ENCODE data around the gene UBE2J1. TPM values are rescaled to one million over a fixed set of nuclear protein-coding genes. Genes with fewer than 3 reads are reported as not detected.

The UBE2J1 gene
- total RNA-seq, 1 donor from 2014 or later: 38.1 TPM

DNA sequence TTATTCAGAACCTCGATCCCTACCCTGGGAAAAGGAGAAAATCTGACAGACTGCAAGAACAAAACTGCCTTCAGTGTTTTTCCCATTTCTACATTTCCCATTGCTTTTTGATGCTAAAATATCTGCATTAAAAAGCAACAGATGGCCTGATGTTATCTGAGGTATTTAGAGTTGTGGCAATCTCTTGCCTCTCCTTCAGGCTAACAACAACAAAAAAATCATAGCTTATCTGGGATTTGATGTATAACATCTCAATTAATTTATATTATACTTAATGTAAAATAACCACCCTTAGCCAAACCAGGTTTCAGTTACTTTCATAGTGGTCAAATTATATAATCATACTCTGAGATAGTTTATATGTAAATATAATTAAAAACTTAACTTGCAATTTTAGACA, 21.6 kb downstream of the UBE2J1 start:
- peaks cover 50% of the 10 kb centered on the region for H3K36me3 Mint-ChIP-seq (ENCODE audit: low read depth)
- no peak overlapping the region for H3K4me3 Mint-ChIP-seq
- no peak overlapping the region for H3K27ac Mint-ChIP-seq
- peaks cover 13% of the 10 kb centered on the region for H3K4me1 Mint-ChIP-seq (ENCODE audit: low read depth)
- no peaks in the 10 kb centered on the region for H3K9me3 Mint-ChIP-seq
- intact Hi-C loops (cut with micrococcal nuclease): no loop called here
- no peaks in the 10 kb centered on the region for H3K27me3 Mint-ChIP-seq (ENCODE audit: insufficient read depth)
- no peak for DNase-seq (ENCODE audit: low spot score)

DNA sequence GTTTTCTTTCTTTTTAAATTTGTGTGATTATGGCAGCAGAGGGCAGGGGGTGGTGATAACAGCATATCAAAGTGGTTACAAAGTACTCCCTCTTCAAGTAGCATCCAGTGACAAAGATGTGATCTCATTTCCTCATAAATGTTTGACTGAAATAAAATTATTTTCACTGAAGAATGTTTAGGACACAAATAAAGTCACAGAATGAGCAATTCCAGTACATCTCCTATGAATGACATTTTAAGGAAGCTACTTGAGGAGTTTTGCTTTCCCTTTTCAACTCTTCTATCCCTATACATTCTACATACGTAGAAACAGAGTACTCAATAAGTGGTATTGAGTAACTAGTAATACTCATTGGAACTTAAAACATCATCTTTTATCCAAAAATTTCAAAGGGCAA, 23.5 kb downstream of the UBE2J1 start:
- intact Hi-C loops (cut with micrococcal nuclease): no loop called here
- no peak overlapping the region for H3K4me3 Mint-ChIP-seq
- no peak overlapping the region for H3K27ac Mint-ChIP-seq
- DNase-seq (ENCODE audit: low spot score): no peak
- H3K27me3 Mint-ChIP-seq (ENCODE audit: insufficient read depth): no peaks in the 10 kb centered on the region
- peaks cover 13% of the 10 kb centered on the region for H3K4me1 Mint-ChIP-seq (ENCODE audit: low read depth)
- no peaks in the 10 kb centered on the region for H3K9me3 Mint-ChIP-seq
- peaks cover 58% of the 10 kb centered on the region for H3K36me3 Mint-ChIP-seq (ENCODE audit: low read depth)

DNA sequence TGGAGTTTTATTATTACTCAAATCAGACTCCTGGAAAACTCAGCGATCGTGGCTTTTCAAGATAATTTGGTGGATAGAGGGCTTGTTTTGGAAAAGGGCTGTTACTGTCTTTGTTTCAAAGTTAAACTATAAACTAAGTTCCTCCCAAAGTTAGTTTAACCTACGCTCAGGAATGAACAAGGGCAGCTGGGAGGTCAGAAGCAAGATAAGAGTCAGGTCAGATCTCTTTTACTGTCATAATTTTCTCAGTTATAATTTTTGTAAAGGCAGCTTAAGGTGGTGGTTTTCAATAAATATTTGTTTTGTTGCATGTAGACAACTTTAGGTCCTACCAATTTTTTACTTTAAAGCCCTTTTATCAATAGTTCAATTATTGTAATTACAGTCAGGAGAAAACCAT, 28.2 kb downstream of the UBE2J1 start:
- intact Hi-C loops (cut with micrococcal nuclease): loop anchor here (5.0 kb wide), 1 partner anchor 42 kb away; no protein-coding TSS in a partner anchor

DNA sequence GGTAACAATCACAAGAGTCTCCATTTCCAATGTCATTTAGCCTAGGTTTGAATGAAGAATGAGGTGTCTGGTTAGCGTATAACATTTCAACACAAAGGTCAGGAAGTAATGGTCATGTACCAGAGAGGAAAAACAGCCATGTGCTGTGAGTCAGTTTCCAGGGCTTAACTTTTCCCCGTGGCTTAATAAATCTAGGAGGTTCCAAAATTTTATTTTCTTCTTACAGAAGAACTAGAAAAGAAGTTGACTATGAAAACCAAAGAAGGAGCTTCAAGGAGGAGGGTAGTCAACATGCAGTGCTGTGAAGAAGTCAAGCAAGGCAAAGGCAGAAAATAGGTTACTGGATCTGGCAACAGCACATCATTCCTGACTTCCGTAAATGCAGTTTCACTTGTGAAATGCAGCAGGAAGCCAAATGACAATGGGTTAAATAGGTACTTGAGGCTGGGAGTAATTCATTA, 29.0 kb downstream of the UBE2J1 start:
- DNase-seq (ENCODE audit: low spot score): no peak
- no peaks in the 10 kb centered on the region for H3K4me1 Mint-ChIP-seq (ENCODE audit: low read depth)
- intact Hi-C loops (cut with micrococcal nuclease): loop anchor here (5.0 kb wide), 1 partner anchor 41 kb away; no protein-coding TSS in a partner anchor
- peaks cover 43% of the 10 kb centered on the region for H3K36me3 Mint-ChIP-seq (ENCODE audit: low read depth)
- no peak overlapping the region for H3K27ac Mint-ChIP-seq
- no peak overlapping the region for H3K4me3 Mint-ChIP-seq
- H3K9me3 Mint-ChIP-seq: no peaks in the 10 kb centered on the region
- no peaks in the 10 kb centered on the region for H3K27me3 Mint-ChIP-seq (ENCODE audit: insufficient read depth)

More for the DNA sequence above, 28.2 kb downstream of the UBE2J1 start:
- no peaks in the 10 kb centered on the region for H3K27me3 Mint-ChIP-seq (ENCODE audit: insufficient read depth)
- no peak for DNase-seq (ENCODE audit: low spot score)
- H3K4me1 Mint-ChIP-seq (ENCODE audit: low read depth): peaks cover 6% of the 10 kb centered on the region
- H3K9me3 Mint-ChIP-seq: no peaks in the 10 kb centered on the region
- H3K27ac Mint-ChIP-seq: no peak overlapping the region
- no peak overlapping the region for H3K4me3 Mint-ChIP-seq
- H3K36me3 Mint-ChIP-seq (ENCODE audit: low read depth): peaks cover 50% of the 10 kb centered on the region

DNA sequence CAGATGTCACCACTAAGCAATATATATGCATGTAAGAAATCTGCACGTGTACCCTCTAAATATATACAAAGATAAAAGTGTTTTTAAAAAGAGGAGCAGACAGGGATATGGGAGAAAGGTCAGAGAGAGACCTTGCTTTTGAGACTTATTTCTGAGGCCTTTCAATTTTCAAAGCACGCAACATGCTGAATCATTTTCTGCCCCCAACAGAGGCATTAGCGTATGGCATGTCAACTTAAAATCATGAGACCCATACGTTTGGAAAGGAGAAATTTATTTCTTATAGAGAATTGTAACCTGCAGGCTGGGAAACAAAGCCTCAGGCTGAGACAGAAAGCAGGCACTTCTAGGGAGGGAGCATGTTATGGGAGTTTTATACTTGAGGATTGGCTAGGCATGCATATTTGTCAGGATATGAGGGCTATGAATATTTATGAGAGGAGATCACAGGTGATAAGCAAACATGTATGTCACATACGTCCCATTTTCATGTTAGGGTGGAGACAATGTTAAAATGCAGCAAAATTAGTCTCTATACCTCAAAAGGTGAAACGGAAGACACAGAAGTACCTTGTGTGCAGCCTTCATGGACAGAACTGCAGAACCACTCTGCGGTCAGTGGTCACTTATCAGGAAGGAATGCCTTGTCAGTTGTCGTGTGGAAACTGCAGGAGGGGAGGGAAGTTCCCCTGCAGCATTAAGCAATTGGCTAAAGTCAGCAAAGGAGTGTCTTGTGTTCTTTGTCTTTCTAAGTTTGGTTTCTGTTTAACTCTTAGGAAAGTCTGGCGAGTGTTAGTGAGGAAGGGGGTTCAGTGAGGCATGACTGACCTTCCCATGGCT, 31.2 kb downstream of the UBE2J1 start:
- Mint-ChIP-seq H3K4me1 (ENCODE audit: low read depth) (no peaks in the 10 kb centered on the region), H3K9me3 (no peaks in the 10 kb centered on the region), H3K4me3 (no peak overlapping the region), H3K27me3 (ENCODE audit: insufficient read depth) (no peaks in the 10 kb centered on the region), H3K27ac (no peak overlapping the region), H3K36me3 (ENCODE audit: low read depth) (peaks cover 40% of the 10 kb centered on the region)
- intact Hi-C loops (cut with micrococcal nuclease): loop anchor here (5.0 kb wide), 1 partner anchor 39 kb away; no protein-coding TSS in a partner anchor
- DNase-seq (ENCODE audit: low spot score): no peak

DNA sequence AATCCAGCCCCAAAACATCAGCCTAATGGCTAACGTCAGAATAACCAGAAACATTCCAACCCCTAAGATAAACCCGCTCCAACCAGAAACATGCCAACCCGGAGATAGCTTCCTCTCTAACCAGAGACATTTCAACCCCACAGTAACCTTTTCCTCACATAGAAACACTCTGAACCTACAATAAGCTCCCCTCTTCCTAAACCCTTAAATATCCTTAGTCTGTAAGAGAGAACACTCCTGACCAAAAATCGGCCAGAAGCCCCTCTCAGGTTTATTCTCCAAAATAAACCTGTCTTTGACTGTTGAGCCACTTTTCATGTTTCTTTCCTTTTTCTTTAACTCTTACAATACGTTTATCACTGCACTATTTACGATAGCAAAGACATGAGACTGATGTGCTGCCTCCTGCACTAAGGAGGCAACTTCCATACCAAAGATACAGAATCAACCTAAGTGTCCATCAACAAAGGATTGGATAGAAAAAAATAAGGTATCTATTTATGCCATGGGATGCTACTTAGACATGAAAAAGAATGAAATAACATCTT, 32.4 kb downstream of the UBE2J1 start:
- no peak overlapping the region for H3K27ac Mint-ChIP-seq
- DNase-seq (ENCODE audit: low spot score): no peak
- no peaks in the 10 kb centered on the region for H3K9me3 Mint-ChIP-seq
- H3K4me3 Mint-ChIP-seq: no peak overlapping the region
- H3K4me1 Mint-ChIP-seq (ENCODE audit: low read depth): no peaks in the 10 kb centered on the region
- H3K27me3 Mint-ChIP-seq (ENCODE audit: insufficient read depth): no peaks in the 10 kb centered on the region
- peaks cover 40% of the 10 kb centered on the region for H3K36me3 Mint-ChIP-seq (ENCODE audit: low read depth)
- intact Hi-C loops (cut with micrococcal nuclease): loop anchor here (5.0 kb wide), 1 partner anchor 38 kb away; no protein-coding TSS in a partner anchor

DNA sequence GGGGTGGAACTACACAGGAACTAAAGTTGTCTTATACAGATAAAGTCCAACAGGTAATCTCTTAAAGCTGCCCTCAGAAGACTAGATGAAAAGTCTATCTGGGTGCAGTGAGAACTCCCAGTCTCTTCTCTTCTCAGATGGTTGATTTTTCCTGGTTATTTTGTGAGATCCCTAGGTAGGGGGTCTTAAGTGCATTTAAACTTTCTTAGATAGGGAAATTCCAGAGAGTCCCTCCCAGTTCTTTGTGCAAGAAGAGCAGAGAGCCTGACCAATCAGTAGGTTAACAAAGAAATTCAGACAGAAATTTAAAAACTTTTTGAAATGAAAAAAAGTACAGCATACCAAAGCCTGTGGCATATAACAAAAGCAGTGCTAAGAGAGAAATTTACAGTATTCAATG, 35.5 kb downstream of the UBE2J1 start:
- no peaks in the 10 kb centered on the region for H3K9me3 Mint-ChIP-seq
- intact Hi-C loops (cut with micrococcal nuclease): no loop called here
- H3K27me3 Mint-ChIP-seq (ENCODE audit: insufficient read depth): no peaks in the 10 kb centered on the region
- H3K27ac Mint-ChIP-seq: no peak overlapping the region
- no peaks in the 10 kb centered on the region for H3K4me1 Mint-ChIP-seq (ENCODE audit: low read depth)
- no peak for DNase-seq (ENCODE audit: low spot score)
- no peak overlapping the region for H3K4me3 Mint-ChIP-seq
- peaks cover 22% of the 10 kb centered on the region for H3K36me3 Mint-ChIP-seq (ENCODE audit: low read depth)

DNA sequence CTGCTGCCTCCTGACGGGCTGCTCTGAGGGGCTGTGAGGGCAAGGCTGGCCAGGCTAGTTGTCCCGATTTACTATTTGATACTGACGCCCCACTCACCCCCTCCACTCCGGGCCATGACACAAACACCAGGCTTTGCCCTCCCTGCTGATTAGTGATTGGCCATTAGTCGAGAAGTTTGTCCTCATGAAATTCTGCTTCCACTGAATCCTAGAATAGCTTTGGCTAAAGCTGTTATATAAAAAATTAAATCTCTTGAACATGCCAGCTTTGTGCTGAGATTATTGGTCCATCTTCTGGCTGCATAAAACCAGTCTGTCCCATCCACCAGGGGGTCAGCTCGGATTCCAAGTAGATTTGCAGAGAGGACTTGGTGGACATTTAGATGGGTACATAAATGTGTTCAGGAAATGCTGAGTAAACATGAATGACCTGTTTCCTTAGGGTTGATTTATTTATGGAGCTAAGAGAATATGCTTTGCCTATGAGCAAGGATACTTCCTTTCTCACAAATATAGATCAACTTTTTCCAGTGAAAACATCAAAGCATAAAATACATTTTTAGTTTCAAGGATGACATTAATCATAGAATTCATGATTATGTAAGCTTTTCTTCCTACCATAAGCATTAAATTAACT, 37.2 kb downstream of the UBE2J1 start, which contains the start of gene GABRR2:
GABRR2 (minus strand) TSS at position 51 of the 637 bp plus-strand sequence. CDS start 134 bp downstream, outside the sequence.
- no peak within 1 kb of the TSS for H3K27ac Mint-ChIP-seq
- peaks cover 16% of the 10 kb centered on the region for H3K36me3 Mint-ChIP-seq (ENCODE audit: low read depth)
- intact Hi-C loops (cut with micrococcal nuclease): no loop called here
- H3K9me3 Mint-ChIP-seq: no peaks in the 10 kb centered on the region
- H3K27me3 Mint-ChIP-seq (ENCODE audit: insufficient read depth): no peaks in the 10 kb centered on the region
- H3K4me1 Mint-ChIP-seq (ENCODE audit: low read depth): no peaks in the 10 kb centered on the region
- no peak for DNase-seq (ENCODE audit: low spot score)
- H3K4me3 Mint-ChIP-seq: no peak within 1 kb of the TSS

DNA sequence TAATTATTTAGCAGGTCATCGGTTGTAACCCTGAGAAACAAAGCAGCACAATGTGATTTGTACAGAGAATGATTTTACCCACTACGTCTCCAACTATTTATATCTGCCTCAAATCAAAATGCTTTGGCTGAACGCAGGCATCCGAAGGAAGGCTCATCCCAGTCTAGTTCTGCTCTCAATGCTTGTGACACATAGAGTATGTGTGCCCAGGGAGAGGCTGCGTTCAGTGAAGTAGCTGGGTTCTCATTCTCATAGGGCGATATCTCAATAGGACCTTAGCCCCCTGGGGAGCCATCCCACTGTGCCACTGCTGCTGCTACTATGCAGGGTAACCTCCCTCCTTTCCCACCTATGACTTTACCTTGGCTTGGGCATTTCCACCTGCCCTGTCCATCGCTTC, 37.8 kb downstream of the UBE2J1 start:
- intact Hi-C loops (cut with micrococcal nuclease): no loop called here
- Mint-ChIP-seq H3K27me3 (ENCODE audit: insufficient read depth) (no peaks in the 10 kb centered on the region), H3K4me1 (ENCODE audit: low read depth) (no peaks in the 10 kb centered on the region), H3K4me3 (no peak overlapping the region), H3K27ac (no peak overlapping the region), H3K9me3 (no peaks in the 10 kb centered on the region), H3K36me3 (ENCODE audit: low read depth) (peaks cover 16% of the 10 kb centered on the region)
- DNase-seq (ENCODE audit: low spot score): no peak

DNA sequence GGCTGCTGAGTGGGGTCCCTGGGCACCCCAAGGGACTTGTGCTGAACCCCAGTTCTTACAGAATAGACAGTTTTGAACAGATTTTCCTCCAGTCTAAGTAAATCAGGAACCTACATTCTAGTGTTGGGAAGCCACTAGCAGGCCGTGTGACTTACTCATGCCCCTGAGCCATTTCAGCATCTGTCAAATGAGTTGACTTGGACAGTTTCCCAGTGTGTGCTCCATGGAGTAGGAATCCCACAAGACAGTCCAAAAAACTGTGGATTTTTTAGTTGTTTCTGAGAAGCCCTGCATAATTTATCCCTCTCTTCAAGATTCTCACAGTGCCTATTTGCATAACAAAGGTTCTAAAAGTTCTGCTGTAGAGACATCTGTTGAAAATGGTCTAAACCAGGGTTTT, 39.5 kb downstream of the UBE2J1 start:
- Mint-ChIP-seq H3K27ac (no peak overlapping the region), H3K36me3 (ENCODE audit: low read depth) (peaks cover 12% of the 10 kb centered on the region), H3K27me3 (ENCODE audit: insufficient read depth) (no peaks in the 10 kb centered on the region), H3K4me3 (no peak overlapping the region), H3K4me1 (ENCODE audit: low read depth) (no peaks in the 10 kb centered on the region), H3K9me3 (no peaks in the 10 kb centered on the region)
- intact Hi-C loops (cut with micrococcal nuclease): no loop called here
- no peak for DNase-seq (ENCODE audit: low spot score)

DNA sequence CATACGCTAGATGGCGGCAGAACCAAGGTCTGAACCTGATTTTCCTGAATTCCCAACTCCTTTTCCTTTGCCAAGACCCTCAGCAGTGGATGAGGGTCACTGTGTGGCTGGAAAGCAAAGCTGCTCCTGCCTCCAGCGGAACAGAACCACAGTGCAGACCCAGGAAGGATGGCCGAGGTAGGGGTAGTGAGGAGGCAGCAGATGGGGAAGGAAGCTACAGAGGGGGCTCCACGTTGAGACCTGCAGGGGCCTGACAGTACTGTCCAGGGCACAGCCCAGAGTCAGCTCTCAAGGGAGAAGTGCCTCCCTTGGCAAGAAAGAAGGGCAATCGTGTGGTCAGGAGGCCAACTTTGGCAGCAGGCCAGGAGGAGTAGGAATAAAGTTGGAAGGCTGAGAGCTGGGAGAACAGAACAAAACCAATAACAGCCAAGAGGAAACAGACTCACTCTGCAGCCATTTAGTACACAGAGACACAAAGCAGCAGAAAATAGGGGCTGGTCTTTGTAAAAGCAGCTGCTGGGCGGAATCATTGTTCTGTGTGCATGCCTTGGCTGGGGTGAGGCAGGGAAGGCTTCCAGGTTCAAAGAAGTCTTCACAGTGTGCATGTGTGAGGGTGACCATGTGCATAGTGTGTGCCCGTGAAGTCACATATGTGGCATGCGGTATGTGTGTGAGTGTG, 40.5 kb downstream of the UBE2J1 start:
- Mint-ChIP-seq H3K4me1 (ENCODE audit: low read depth) (no peaks in the 10 kb centered on the region), H3K36me3 (ENCODE audit: low read depth) (peaks cover 5% of the 10 kb centered on the region), H3K4me3 (no peak overlapping the region), H3K9me3 (no peaks in the 10 kb centered on the region), H3K27me3 (ENCODE audit: insufficient read depth) (no peaks in the 10 kb centered on the region), H3K27ac (no peak overlapping the region)
- intact Hi-C loops (cut with micrococcal nuclease): no loop called here
- no peak for DNase-seq (ENCODE audit: low spot score)

DNA sequence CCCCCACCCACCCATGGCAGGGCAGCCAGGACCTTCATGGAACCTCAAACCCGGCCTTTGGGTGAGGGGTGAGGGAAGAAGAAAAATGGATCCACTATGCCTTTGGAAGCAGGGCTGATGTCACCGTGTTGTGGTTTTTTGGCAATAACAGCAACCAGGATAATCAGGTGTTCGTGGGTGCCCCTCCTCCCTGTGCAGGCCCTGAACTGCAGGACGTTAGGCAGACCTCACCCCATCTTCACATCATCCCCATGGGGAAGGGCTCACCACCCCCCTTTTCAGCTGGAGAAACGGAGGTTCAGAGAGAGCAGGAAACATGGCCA, 41.0 kb downstream of the UBE2J1 start:
- intact Hi-C loops (cut with micrococcal nuclease): no loop called here
- Mint-ChIP-seq H3K4me1 (ENCODE audit: low read depth) (no peaks in the 10 kb centered on the region), H3K4me3 (no peak overlapping the region), H3K27ac (no peak overlapping the region), H3K36me3 (ENCODE audit: low read depth) (peaks cover 5% of the 10 kb centered on the region), H3K9me3 (no peaks in the 10 kb centered on the region), H3K27me3 (ENCODE audit: insufficient read depth) (peaks cover 2% of the 10 kb centered on the region)
- DNase-seq (ENCODE audit: low spot score): no peak
